GM21717 (cell line): Measurements from ENCODE around the gene MX1.

Experiments used
- ATAC-seq: cut with Tn5 transposase; IDR thresholded peaks from one replicate; pipeline ENCODE4 v1.9.1; 2021; ENCODE audit warnings: mild to moderate bottlenecking, moderate library complexity; ENCODE audit not compliant: unreplicated experiment

MX1 gene

DNA sequence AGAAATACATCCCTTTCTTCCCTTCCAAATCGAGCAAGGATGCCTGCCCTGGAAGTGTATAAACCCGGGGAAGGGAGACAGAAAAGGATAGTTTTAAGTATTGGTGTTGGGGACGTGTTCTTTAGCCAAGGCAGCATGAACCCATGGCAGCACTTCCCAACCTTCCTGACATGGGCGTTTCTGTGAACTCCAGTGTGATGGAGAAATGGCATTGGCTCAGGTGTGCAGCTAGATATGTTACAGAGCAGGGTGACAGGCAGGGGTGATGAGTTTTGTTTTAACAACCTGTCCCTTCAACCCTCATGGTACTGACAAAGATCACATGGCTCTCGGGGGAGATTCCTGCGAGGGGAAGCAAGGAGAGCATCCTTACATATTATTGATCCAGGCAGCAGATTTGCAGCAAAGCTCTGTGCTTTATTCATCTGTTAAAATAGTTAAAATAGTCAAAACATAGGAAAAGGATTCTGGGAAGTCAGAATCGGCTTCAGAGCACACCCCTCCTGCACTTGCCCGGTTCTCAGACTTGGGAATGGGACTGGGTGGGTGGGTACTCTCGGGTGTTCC, 4.0 kb downstream of the MX1 start:
- ATAC-seq: no peak

DNA sequence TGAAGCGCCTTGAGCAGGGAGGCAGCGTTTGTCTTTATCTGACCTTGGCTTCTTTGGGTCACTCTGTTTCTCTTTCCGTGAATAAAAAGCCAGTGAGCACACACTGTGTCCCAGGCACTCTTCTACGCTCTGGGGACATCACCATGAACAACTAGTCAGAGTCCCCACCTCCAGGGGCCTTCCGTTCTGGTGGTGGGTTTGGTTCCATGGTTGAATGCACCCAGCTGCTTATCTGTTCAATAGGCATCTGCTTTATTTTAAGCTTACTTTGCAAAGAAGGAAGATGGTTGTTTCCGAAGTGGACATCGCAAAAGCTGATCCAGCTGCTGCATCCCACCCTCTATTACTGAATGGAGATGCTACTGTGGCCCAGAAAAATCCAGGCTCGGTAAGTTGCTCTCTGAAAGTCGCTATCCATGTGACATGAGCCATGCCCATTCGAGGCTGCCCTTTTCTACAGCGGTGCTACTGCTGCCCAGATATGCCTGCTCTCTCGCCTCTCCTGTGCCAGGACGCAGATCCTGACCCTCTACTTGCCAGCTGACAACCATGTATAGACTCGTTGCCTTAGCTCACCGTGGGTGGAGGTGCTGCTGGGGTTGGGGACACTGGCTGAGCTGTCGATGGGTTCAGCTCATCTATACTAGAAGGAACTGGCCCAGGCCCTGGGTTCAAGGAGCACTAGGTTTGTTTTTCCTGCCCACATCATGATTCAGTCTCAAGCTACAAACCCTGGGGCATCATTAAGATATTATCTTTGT, 5.9 kb downstream of the MX1 start:
- ATAC-seq: peak; percentile 56

DNA sequence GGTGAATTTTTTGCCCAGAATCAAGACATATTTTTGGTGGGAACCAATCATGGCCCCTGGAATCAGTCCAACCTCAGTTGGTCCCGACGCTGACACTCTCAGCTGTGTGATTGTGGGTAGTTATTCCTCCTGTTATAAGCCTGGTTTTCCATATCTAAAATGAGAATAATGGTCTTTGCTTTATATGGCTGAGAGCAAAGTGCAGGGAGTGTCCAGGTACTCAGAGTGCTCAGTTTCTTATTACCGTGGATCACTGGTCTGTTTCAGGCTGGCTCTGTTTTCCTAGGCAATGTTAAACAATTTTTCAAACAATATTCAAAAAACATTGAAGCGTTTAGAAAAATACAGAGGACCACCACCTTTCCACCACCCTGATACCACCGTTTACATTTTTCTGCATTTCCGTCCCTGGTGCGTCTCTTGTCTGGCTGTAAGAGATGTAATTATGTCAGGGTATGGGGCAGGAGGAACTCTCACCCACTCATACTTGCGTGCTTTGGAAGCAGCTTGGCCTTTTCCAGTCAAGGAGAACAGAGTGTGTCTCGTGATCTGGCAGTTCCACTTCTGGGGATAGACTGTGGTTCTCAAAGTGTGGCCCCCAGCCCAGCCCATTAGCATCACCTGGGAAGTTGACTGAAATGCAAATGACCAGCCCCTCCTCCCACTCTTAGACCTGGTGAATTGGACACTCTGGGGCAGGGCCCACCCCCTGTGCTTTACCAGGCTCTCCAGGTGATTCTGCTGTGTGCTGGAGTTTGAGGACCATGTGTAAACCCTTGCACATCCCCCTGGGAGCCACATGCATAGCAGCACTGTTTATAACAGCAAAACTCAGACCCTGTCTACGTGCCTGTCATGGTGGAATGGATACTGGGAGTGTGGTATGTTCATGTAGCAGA, 6.8 kb downstream of the MX1 start:
- no peak for ATAC-seq

DNA sequence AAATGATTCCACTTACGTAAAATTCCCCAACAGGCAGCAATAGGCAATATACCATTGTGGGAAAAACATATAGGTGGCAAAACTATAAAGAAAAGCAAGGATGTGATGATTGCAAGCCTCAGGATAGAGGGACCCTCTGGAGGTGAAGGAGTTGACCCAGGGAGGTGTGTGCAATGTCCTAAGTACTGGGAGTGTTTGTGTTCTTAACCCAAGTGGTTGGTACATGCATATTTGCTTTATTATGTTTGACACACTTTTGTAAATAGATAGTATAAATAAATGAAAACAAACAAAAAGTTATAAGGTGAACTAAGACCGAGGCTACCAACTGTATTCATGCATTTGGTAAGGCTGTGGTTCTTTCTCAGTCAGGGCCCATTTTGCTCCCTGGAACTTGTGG, 7.5 kb downstream of the MX1 start:
- no peak for ATAC-seq

DNA sequence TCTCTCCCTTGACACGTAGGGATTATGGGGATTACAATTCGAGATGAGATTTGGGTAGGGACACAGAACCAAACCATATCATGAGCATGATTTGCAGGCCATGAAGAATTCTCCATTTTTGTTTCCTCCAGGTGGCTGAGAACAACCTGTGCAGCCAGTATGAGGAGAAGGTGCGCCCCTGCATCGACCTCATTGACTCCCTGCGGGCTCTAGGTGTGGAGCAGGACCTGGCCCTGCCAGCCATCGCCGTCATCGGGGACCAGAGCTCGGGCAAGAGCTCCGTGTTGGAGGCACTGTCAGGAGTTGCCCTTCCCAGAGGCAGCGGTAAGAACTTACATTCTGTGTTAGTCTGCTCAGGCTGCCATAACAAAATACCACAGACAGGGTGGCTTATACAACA, 9.7 kb downstream of the MX1 start:
- ATAC-seq: no peak

DNA sequence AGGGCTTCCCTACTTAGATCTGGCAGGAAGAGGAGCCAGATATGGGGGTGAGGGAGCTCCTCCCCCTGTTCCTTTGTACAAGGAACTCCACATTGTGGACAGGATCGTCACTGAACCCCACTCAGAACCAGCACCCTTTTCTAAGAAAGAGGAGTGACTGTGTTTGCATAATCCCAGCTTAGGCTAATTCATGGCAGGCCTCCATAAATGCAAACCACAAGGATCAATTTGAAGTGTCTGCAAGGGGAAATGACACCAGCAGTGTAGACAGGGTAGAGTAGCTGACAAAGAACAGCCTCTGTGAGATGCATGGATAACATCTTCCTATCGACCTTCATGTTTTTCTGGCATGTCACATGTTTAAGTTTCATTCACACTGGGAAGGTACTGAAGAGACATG, 11.7 kb downstream of the MX1 start:
- no peak for ATAC-seq

DNA sequence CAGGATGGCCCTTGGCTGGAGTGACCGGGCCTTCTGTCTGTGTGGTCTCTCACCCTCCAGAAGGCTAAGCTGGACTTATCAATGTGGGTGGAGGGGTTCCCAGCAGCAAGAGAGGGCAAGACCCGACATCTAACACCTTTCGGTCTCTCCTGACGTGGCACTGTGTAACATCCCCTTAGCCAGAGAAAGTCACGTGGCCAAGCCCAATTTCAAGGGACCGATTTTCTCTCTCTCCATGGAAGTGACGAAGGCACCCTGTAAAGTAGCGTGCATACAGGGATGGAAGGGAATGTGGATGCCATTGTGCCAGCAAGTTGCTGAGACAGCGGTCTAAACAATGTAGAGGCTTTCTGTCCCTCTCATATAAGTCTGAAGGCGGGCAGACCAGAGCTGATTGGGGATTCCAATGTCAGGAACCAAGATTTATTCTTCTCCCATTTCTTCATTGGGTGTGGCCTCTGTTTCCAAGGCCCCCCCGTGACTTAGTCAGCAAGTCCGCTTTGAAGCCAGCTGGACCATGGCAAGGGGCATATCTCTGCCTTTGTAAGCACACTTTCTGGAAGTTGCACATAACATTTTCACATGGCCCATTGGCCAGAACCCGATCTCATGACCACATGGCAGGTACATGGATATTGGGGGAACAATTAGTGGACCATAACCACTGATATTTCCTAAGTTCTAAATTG, 12.5 kb downstream of the MX1 start:
- ATAC-seq: no peak

DNA sequence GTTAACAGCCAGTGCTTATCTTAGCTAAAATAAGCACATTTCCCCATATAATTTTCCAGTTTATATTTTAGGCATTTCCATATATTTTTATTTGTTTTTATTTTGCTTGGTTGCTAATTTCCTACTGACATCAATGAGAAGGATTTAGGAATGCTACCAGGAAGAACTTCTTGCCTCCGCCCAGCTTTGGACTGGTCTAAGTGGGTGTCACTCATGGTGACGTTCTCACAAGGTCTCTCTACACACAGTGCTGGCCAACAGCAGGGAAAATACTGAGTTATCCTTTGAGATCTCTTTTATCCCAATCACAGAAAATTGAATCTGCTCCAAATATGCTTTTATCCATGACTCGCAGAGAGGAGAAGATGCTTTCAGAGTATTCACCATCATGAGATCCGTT, 13.2 kb downstream of the MX1 start:
- ATAC-seq: no peak

DNA sequence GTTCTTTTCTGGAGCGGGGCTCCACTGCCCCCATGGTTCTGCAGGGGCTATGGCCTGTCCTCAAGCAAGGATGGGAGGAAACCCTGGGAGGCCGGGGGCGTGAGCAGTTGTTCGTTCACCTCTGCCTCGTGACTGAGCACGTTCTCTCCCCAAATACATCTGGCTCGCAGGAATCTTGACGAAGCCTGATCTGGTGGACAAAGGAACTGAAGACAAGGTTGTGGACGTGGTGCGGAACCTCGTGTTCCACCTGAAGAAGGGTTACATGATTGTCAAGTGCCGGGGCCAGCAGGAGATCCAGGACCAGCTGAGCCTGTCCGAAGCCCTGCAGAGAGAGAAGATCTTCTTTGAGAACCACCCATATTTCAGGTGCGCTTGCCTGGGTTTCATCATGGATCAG, 15.5 kb downstream of the MX1 start:
- no peak for ATAC-seq

DNA sequence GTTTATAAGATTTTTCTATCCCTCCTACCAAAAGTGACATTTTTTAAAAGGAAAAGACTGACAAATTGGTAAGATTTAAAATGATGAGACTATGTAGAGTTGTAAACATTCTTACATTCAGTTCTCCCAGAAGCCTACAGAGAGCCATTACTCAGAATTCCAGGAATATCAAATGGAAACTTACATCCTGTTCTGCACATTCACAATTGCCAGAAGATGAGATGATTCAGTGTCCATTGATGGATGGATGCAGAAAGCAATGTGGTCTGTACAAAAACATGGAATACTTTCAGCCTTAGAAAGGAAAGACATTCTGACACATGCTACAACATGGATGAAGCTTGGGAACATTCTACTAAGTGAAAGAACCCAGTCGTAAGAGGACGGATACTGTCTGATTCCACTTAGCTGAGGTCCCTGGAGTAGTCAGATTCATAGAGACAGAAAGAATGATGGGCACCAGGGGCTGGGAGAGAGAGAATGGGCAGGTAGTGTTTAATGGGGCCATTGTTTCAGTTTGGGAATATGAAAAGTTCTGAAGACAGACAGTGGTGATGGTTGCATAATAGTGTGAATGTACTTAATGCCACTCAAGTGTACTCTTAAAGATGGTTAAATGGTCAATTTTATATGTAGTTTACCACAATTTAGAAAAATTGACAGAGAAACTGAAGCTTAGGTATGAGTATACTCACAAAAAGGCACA, 16.6 kb downstream of the MX1 start:
- no peak for ATAC-seq

DNA sequence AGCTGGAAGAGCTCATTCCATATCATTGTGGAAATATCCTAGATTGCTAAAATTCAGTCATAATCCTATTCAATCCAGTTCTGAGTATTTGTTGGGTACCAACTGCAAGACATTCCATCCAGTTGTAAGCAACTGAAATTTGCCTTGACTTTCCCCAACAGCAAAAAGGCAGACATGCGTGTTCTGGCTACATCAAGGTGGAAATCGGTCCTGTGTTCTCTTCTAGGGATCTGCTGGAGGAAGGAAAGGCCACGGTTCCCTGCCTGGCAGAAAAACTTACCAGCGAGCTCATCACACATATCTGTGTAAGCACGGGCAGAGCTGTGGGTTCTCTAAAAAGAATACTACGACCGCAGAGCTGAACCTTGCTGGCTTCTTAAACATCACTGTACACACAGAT, 17.5 kb downstream of the MX1 start:
- no peak for ATAC-seq

DNA sequence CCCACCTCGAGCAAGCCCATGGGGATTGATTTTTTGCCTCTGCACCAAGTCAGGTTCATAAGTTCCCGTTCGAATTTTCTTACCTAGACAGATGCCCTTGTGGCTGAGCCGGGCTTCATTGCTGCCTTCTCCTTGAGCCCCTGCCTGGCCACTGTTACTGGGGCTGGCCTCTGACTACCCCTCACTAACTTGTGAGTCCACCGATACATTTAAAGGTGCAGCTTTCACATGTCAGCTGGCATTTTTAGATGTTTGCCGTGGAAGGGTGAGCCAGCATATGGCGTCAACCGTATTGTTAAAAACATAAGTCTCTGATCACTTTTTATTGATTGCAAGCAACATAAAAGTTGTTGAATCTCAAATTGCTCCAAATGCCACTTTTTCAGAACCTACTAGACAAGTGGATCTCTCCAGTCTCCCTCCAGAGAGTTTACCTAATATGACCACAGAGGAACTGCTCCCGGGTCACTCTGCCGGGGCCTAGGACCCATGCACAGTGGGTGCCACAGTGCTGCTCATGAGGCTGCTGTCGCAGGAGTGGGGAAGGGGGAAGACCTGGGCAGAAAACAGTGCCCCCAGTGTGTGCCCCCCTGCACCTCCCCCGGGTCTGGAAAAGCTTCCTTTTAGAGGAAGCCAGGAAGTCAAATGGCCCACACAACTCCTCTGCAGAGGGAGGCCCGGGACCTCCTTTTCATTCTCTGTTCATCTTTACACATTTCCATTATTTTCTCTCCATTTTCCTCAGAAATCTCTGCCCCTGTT, 18.8 kb downstream of the MX1 start:
- no peak for ATAC-seq

DNA sequence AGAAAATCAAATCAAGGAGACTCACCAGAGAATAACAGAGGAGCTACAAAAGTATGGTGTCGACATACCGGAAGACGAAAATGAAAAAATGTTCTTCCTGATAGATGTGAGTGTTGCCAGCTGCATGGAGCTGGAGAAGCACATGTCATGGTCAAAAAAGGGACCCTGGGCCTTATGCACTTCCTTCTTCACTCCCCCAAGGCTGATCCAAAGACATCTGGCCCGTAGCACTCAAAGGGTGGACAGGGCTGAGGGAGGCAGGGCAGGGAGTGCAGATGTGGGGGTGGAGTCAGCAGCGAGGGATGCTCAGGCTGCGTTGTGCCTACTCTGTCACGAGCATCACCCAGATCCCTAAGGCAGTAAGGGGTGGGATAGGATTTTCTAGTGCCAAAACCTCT, 19.4 kb downstream of the MX1 start:
- no peak for ATAC-seq

DNA sequence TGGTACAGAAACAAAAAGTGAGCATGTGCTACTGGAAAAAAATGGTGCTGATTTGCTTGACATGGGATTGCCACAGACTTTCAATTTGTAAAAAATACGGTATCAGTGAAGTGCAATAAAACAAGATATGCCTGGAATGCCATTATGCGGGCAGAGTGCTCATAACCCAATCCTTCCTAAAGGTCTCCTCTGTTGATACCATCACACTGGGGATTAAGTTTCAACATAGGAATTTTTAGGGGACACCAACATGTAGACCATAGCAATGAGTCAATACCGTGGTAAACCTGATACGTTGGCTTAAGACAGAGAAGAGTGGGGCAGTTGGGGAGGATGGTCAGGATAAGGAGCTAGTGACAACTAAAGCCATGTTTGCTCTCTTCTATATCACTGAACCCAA, 20.5 kb downstream of the MX1 start:
- no peak for ATAC-seq

DNA sequence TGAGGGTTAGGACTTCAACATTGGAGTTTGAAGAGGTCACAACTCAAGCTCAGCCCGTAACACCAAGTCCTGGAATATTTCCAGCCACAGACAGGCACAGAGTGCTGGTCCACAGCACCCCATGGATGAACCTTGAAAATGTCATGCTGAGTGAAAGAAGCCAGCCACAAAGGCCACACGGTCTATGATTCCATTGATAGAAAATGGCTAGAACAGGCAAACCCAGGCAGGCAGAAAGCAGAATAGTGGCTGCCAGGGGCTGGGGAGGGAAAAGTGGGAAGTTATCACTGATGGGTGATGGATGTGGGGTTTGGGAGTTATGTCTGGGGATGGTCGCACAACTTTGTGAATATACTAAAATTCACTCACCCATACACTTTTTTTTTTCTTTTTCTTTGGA, 21.3 kb downstream of the MX1 start:
- no peak for ATAC-seq

DNA sequence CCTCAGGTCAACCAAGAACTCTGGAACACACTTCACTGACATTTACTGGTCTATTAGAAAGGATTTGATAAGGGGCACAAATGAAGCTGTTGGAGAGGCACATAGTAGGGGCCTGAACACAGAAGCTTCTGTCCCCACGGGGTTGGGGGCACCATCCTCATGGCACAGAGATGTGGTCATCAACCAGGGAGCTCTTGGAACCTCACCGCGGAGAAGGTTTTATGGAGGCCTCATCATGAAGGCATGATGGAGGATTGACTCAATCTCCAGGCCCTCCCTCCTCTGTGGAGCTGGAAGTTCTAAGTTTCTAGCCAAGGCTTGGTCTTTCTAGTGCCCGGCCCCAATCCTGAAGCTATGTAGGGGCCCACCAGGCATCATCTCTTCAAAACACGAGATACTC, 23.6 kb downstream of the MX1 start:
- ATAC-seq: no peak

DNA sequence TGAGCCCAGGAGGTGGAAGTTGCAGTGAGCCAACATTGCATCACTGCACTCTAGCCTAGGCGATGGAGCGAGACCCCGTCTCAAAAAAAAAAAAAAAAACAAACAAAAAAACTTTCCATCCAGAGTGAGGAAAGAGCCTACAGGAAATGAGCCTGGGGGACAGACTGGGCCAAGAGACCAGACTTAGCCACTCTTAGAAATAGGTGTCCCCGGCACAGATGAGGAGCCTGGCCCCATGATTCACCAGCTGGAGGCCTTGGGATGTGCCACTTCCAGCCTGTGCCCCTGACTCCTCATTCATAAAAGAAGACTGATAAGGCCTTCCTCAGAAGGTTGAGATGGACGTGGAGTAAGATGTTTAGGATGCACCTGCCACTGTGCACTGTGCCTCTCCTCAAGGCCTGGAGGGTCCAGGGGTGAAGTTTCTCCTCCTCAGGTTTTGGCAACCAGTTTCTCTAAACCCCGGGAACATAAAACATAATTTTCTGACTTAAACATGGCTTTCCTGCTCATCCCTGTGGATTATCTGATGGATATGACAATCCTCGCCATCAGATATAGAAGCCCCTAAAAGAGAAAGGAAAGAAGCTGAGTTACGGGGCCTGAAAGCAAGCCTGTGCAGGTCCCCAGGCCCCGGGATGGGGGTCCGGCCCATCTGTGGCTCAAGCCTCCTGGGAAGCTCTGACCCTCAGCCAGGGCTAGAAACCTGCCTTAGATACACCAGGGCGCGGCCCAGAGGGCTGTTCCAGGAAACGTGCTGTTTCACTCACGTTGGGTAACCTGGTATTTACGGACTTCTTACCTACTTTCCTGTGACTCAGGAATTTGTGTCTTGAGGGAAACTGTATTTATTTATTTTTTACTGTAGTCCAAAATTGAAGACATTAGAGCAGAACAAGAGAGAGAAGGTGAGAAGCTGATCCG, 26.0 kb downstream of the MX1 start:
- no peak for ATAC-seq

DNA sequence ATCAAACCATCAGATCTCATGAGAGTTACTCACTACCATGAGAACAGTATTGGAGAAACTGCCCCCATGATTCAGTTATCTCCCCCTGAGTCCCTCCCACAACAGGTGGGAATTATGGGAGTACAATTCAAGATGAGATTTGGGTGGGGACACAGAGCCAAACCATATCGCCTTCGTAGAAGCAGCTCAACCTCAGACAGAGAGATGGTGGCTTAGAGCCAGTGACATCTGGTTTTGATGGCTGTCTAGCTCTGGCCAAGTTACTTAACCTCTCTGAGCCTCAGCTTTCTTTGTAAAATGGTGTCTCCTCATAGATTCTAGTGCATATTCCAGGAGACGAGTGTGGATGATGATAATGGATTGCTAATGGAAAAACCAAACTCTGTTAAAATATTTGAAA, 27.2 kb downstream of the MX1 start:
- no peak for ATAC-seq

DNA sequence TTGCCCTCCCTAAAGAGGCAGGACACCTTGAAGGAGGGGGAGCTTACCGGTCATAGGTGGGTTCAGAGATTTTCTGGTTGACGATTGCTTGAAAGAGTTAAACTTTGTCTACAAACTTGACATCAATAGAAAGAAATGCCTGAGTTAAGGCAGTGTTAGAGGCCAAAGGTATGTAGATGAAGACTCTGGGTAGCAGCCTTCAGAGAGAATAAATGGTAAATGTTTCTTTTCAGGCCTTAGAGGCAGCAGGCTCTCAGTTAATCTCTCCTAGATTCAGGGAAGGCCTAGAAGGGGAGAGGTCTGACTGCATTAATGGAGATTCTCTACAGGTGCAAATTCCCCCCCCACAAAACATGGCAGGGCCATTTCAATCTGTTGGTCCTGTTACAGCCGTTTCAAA, 27.7 kb downstream of the MX1 start:
- ATAC-seq: no peak
